LNCaP clone FGC (cell line): Measurements from ENCODE around the gene ZFHX2.

Source experiments
- DNase-seq: peaks from one replicate; pipeline ENCODE4 v3.0.0-alpha.2; 2011; ENCODE audit warnings: low read depth
- H3K4me3 ChIP-seq: 2 replicates; pipeline ENCODE4 v1.5.1; 2011; ENCODE audit warnings: mild to moderate bottlenecking, low read depth, low read length, control low read depth
- CTCF ChIP-seq: IDR thresholded peaks from 2 replicates; pipeline ENCODE4 v1.5.1; 2012; ENCODE audit warnings: mild to moderate bottlenecking; ENCODE audit not compliant: control insufficient read depth, insufficient read depth; ENCODE audit errors: extremely low read depth

Gene ZFHX2

GRCh38 chr14:23470947-23471346, 80.6 kb downstream of the ZFHX2 start:
- no peak for TF ChIP-seq CTCF
- no peak for DNase-seq
- H3K4me3 ChIP-seq: no peak overlapping the region
